ENCODE measurements around the gene RFC3. TPM values are rescaled to one million over a fixed set of nuclear protein-coding genes. Genes with fewer than 3 reads are reported as not detected.

The RFC3 gene
- total RNA-seq, 4 donors from 2014 or later: 3.3 to 62.5 (median 4.4) TPM; not detected in 1

DNA sequence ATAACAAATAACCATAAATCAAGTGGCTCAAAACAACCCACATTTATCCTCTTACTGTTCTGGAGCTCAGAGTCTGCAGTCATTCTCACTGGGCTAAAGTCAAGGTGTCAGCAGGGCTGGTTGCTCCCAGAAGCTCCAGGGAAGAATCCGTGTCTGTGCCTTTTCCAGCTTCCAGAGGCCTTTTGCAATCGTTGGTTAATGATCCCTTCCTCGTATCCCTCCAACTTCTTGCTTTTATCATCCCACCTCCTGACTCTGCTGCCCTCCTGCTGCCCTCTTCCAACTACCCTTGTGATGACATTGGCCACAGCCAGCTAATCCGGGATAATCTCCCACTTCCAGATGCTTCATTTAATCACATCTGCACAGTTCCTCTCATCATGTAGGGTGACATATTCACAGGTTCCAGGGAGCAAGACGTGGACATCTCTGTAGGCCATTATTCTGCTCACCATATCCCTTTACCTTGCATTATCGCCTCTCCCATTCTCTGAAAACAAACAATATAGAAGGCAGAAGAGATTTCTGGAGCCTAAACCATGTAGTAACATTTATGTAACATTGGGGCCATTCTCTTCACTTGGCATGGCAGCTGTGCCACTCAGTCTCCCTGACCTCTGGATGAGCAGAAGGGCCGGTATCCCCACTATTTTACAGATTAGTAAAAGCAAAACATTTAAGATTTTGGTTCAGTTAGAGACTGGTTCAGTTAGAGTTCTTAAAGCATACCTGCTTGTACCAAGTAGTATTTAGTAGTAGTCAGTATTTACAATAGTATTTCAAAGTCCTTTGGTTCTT lies 53.5 kb downstream of the RFC3 start:
- in situ Hi-C loops (cut with MboI; ENCODE audit: low pct_ligation_motif_present in 1 of 4, low pct_unique_long_range_greater_than_20kb in 1 of 4, low sequenced_read_pairs in 3 of 4) (no loop called here), intact Hi-C loops (cut with DNase I; ENCODE audit: low total_unique reads) (no loop called here)
- H3K27ac ChIP-seq: no peak overlapping the region
- H3K27me3 ChIP-seq: no peaks in the 10 kb centered on the region
- H3K4me1 ChIP-seq: no peaks in the 10 kb centered on the region
- no peaks in the 10 kb centered on the region for H3K9me3 ChIP-seq
- H3K4me3 ChIP-seq: no peak overlapping the region
- no peak for TF ChIP-seq POLR2AphosphoS5 (IDR thresholded peaks at IDR 0.05)
- no peak for TF ChIP-seq POLR2A (IDR thresholded peaks at IDR 0.05)
- TF ChIP-seq, protein P1, sequence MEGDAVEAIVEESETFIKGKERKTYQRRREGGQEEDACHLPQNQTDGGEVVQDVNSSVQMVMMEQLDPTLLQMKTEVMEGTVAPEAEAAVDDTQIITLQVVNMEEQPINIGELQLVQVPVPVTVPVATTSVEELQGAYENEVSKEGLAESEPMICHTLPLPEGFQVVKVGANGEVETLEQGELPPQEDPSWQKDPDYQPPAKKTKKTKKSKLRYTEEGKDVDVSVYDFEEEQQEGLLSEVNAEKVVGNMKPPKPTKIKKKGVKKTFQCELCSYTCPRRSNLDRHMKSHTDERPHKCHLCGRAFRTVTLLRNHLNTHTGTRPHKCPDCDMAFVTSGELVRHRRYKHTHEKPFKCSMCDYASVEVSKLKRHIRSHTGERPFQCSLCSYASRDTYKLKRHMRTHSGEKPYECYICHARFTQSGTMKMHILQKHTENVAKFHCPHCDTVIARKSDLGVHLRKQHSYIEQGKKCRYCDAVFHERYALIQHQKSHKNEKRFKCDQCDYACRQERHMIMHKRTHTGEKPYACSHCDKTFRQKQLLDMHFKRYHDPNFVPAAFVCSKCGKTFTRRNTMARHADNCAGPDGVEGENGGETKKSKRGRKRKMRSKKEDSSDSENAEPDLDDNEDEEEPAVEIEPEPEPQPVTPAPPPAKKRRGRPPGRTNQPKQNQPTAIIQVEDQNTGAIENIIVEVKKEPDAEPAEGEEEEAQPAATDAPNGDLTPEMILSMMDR (IDR thresholded peaks at IDR 0.05): no peak
- TF ChIP-seq EP300 (IDR thresholded peaks at IDR 0.05; ENCODE audit: low read depth): no peak
- 88 to 93% methylated on average over 3 to 7 of the region's 7 CpGs for WGBS, 2 donors (ENCODE audit: low coverage in 1 of 2)
- no peaks in the 10 kb centered on the region for H3K36me3 ChIP-seq
- no peak for DNase-seq

DNA sequence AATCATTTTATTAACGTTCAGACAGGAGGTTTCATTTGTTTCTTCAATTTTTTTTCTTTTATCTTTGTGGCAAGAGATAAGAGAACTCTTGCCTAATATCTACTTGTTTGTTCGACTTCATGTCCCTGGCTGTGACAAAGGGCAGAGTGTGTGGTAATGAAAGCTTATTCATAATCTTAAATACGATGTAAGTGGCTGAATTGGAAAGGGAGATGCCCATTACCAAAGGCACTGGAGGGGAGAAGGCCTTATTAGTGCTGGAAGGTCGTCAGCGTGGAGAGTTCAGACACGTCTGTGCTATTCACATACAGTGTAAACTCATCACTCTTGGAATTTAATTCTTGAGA lies 54.0 kb downstream of the RFC3 start:
- no peaks in the 10 kb centered on the region for H3K9me3 ChIP-seq
- H3K27ac ChIP-seq: no peak overlapping the region
- 77 to 87% methylated on average over 6 of the region's 6 CpGs for WGBS, 2 donors (ENCODE audit: low coverage in 1 of 2)
- no peak for DNase-seq
- no peaks in the 10 kb centered on the region for H3K36me3 ChIP-seq
- no peaks in the 10 kb centered on the region for H3K27me3 ChIP-seq
- intact Hi-C loops (cut with DNase I; ENCODE audit: low total_unique reads) (no loop called here), in situ Hi-C loops (cut with MboI; ENCODE audit: low pct_ligation_motif_present in 1 of 4, low pct_unique_long_range_greater_than_20kb in 1 of 4, low sequenced_read_pairs in 3 of 4) (no loop called here)
- TF ChIP-seq POLR2A (IDR thresholded peaks at IDR 0.05) (no peak), EP300 (IDR thresholded peaks at IDR 0.05; ENCODE audit: low read depth) (no peak), POLR2AphosphoS5 (IDR thresholded peaks at IDR 0.05) (no peak)
- TF ChIP-seq, protein P1 (IDR thresholded peaks at IDR 0.05): no peak
- H3K4me1 ChIP-seq: no peaks in the 10 kb centered on the region
- H3K4me3 ChIP-seq: no peak overlapping the region

GRCh38 chr13:33873251-33873908 lies 55.4 kb downstream of the RFC3 start:
- in situ Hi-C loops (cut with MboI; ENCODE audit: low pct_ligation_motif_present in 1 of 4, low pct_unique_long_range_greater_than_20kb in 1 of 4, low sequenced_read_pairs in 3 of 4): no loop called here
- Histone ChIP-seq H3K9me3 (no peaks in the 10 kb centered on the region), H3K36me3 (no peaks in the 10 kb centered on the region), H3K27ac (no peak overlapping the region), H3K4me3 (no peak overlapping the region), H3K4me1 (no peaks in the 10 kb centered on the region), H3K27me3 (no peaks in the 10 kb centered on the region)
- WGBS, 2 donors (ENCODE audit: low coverage in 1 of 2): 76 to 88% methylated on average over 4 to 5 of the region's 5 CpGs
- intact Hi-C loops (cut with DNase I; ENCODE audit: low total_unique reads): no loop called here
- no peak for TF ChIP-seq POLR2A (IDR thresholded peaks at IDR 0.05)
- TF ChIP-seq, protein P1 (IDR thresholded peaks at IDR 0.05): no peak
- TF ChIP-seq EP300 (IDR thresholded peaks at IDR 0.05; ENCODE audit: low read depth): no peak
- TF ChIP-seq POLR2AphosphoS5 (IDR thresholded peaks at IDR 0.05): no peak
- no peak for DNase-seq

- no peak for DNase-seq
- no peaks in the 10 kb centered on the region for H3K36me3 ChIP-seq
- WGBS, 2 donors (ENCODE audit: low coverage in 1 of 2): 96 to 100% methylated on average over 5 of the region's 5 CpGs
Measured at GRCh38 chr13:33874871-33875270, 56.9 kb downstream of the RFC3 start.

More at GRCh38 chr13:33874871-33875270, 56.9 kb downstream of the RFC3 start:
- Histone ChIP-seq H3K27me3 (no peaks in the 10 kb centered on the region), H3K4me1 (no peaks in the 10 kb centered on the region), H3K9me3 (no peaks in the 10 kb centered on the region), H3K27ac (no peak overlapping the region), H3K4me3 (no peak overlapping the region)
- TF ChIP-seq, protein P1 (IDR thresholded peaks at IDR 0.05): no peak
- no peak for TF ChIP-seq POLR2AphosphoS5 (IDR thresholded peaks at IDR 0.05)
- no peak for TF ChIP-seq EP300 (IDR thresholded peaks at IDR 0.05; ENCODE audit: low read depth)
- TF ChIP-seq POLR2A (IDR thresholded peaks at IDR 0.05): no peak
- intact Hi-C loops (cut with DNase I; ENCODE audit: low total_unique reads): no loop called here
- in situ Hi-C loops (cut with MboI; ENCODE audit: low pct_ligation_motif_present in 1 of 4, low pct_unique_long_range_greater_than_20kb in 1 of 4, low sequenced_read_pairs in 3 of 4): no loop called here
